A549 (cell line): ENCODE results near the gene LYST.

Experiments used
- CEBPB ChIP-seq, 2 experiments: fragments of >200 bp in 1 of 2; sonication (Bioruptor Twin) in 1 of 2; formaldehyde crosslinking in 1 of 2; IDR thresholded peaks; 2 replicates each; pipeline ENCODE4 v1.6.1; 2012 to 2016
- CHD2 ChIP-seq: fragments of 150-350 bp; IDR thresholded peaks from 2 replicates; pipeline ENCODE4 v1.6.1; 2014; ENCODE audit warnings: low read length; ENCODE audit not compliant: partially characterized antibody
- CTCF ChIP-seq: fragments of >200 bp; sonication (Bioruptor Twin); formaldehyde crosslinking; IDR thresholded peaks from 3 replicates; pipeline ENCODE4 v1.5.1; 2016
- EP300 ChIP-seq, 2 experiments: fragments of >200 bp; sonication (Bioruptor Twin); formaldehyde crosslinking; IDR thresholded peaks; 2 replicates in 1 of 2; 3 replicates in 1 of 2; pipeline ENCODE4 v1.6.1; 2016 to 2017
- ESRRA ChIP-seq: fragments of 150-350 bp; IDR thresholded peaks from 2 replicates; pipeline ENCODE4 v1.6.1; 2014; ENCODE audit warnings: mild to moderate bottlenecking, low read length, borderline replicate concordance
- JUNB ChIP-seq: fragments of >200 bp; sonication (Bioruptor Twin); formaldehyde crosslinking; IDR thresholded peaks from 2 replicates; pipeline ENCODE4 v1.6.1; 2016
- KDM1A ChIP-seq: fragments of 200-600 bp; sonication (generic); IDR thresholded peaks from 2 replicates; pipeline ENCODE4 v1.6.1; 2016; ENCODE audit warnings: low read depth, mild to moderate bottlenecking
- KDM5A ChIP-seq: fragments of 200-600 bp; sonication (generic); IDR thresholded peaks from 2 replicates; pipeline ENCODE4 v1.6.1; 2016; ENCODE audit warnings: antibody characterized with exemption, mild to moderate bottlenecking
- NPAS2 ChIP-seq: fragments of 250-450 bp; sonication (Bioruptor Pico); IDR thresholded peaks from 2 replicates; pipeline ENCODE4 v1.8.0; 2022; ENCODE audit warnings: mild to moderate bottlenecking, moderate library complexity, borderline replicate concordance
- POLR2A ChIP-seq: IDR thresholded peaks from 2 replicates; pipeline ENCODE4 v1.6.1; 2012; ENCODE audit warnings: mild to moderate bottlenecking, low read length
- RAD21 ChIP-seq, 2 experiments: fragments of >200 bp in 1 of 2; sonication (Bioruptor Twin) in 1 of 2; formaldehyde crosslinking in 1 of 2; IDR thresholded peaks in 1 of 2; conservative IDR thresholded peaks in 1 of 2; 2 replicates in 1 of 2; 3 replicates in 1 of 2; pipeline ENCODE4 v1.6.1; 2012 to 2018; ENCODE audit warnings: inconsistent platforms in 1 of 2
- SMC3 ChIP-seq: fragments of >200 bp; sonication (Bioruptor Twin); formaldehyde crosslinking; IDR thresholded peaks from 3 replicates; pipeline ENCODE4 v1.6.1; 2018; ENCODE audit warnings: inconsistent platforms
- TF ChIP-seq, protein P1 (sequence below): IDR thresholded peaks from 2 replicates; pipeline ENCODE4 v1.6.1; 2012

DNA sequence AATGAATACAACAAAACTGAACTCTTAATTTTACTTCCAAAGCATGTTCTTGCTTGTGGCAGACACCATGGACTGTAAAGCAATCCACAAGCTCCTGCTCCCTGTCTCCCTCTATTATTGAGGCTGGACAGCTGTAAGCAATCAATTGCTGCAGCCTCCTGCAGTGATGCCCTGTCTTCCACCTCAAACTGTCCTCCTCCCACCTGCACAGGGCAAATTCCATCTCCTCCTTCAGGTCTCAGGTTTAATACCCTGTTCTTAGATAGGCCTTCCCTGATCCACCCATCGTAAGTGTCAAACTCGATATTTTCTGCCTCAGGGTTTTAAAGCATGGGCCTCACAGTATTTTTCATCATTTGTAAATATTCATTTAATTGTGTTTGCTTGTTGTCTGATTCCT, 81.8 kb downstream of the LYST start:
- no peak for TF ChIP-seq CEBPB (IDR thresholded peaks at IDR 0.05)
- TF ChIP-seq KDM5A: no peak
- TF ChIP-seq CTCF: no peak
- no peak for TF ChIP-seq EP300 (IDR thresholded peaks at IDR 0.05)
- no peak for TF ChIP-seq SMC3
- TF ChIP-seq KDM1A: no peak
- no peak for TF ChIP-seq RAD21 (conservative IDR thresholded peaks at IDR 0.05 in 1 of 2, IDR thresholded peaks at IDR 0.05 in 1 of 2)
- no peak for TF ChIP-seq ESRRA
- TF ChIP-seq NPAS2 (CRISPR knock-in tag): no peak
- no peak for TF ChIP-seq POLR2A
- TF ChIP-seq, protein P1, sequence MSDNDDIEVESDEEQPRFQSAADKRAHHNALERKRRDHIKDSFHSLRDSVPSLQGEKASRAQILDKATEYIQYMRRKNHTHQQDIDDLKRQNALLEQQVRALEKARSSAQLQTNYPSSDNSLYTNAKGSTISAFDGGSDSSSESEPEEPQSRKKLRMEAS: no peak
- no peak for TF ChIP-seq JUNB
- no peak for TF ChIP-seq CHD2
